HG02610 (cell line): ENCODE measurements around the gene IDI1.

ENCODE experiments used
- ATAC-seq: cut with Tn5 transposase; IDR thresholded peaks from one replicate; pipeline ENCODE4 v1.9.1; 2021; ENCODE audit warnings: mild to moderate bottlenecking, moderate library complexity; ENCODE audit not compliant: unreplicated experiment

IDI1 gene

DNA sequence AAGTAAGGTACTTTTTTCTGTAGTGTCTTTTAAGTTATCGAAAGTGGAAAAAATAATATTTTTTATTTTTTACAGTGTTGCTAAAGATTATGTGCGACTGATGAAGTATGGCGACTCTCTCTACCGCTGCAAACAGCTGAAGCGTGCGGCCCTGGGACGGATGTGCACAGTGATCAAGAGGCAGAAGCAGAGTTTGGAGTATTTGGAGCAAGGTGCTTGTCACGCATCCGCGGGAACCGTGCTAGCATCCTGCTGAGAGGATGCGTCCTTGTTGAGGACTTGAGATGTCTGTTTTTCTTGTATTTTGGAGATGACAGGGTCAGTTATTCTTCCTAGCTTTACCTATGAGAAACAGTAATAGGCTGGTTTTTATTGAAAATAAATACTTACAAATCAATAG, 52.9 kb downstream of the IDI1 start:
- no peak for ATAC-seq

DNA sequence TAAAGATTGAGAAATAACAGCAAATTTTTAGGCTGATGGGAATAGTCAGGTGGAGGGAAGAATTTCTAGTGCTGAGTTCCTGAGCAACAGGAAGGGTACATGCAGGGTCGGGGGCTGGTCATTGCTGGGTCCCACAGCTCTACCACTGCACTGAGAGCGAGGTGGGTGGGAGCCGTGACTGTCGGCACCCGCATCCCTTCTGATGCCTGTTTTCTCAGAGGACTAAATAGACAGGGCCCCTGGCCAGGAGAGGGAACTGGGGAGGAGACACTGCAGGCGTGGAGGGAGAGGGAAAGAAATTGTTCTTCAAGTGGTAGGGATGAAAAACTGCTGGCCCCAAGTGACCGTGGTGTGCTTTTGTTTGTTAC, 53.4 kb downstream of the IDI1 start:
- ATAC-seq: no peak

DNA sequence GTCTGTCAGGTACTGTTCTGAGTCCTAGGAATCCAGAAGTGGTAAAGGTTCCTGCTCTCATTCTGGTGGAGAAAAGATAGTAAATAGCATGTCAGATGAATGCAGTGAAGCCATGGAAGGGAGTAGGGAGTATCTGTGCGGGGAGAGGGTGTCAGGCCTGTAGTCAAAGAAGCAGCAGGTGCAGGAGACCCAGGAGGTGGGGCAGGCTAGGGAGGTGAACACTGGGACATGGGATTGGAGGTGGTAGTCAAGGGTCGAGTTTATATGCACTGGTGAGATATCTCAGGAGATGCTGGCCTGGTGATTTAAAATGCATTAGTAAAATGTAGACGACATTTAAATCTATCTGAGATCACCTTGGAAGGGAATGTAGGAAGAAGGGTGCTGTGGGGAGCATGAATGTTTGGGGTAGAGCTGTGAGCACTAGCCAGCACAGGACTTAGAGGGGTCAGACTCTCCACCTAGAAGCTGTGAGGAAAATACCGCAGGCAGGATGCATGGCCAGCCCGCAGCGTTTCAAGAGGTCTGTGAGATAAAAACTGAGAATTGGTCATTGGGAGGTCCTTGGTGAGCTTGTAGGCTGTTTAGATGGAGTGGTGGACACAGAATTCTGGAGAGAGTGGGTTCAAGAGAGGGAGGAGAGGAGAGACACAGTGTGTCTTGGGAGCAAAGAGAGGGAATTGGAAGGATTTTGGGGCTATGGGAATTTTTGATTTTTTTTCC, 53.9 kb downstream of the IDI1 start:
- ATAC-seq: no peak

DNA sequence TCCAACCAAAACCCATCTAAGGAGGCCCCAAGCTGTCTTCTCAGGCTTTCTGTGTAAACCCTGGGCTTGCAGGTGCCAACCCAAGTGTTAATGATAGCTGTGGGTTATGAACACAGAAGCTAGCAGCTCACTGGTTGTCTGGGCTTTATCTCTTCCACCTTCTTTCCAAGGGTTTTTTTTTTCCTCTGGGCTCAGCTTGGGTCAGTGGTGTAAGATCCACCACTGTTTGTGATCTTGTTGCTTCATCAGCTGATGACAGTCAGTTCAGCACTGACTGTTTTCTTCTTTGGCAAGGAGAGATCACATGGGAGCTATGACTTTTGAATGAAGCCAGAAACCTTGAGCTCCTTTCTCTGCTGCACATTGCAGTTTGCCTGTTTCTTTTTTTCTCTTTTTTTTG, 56.0 kb downstream of the IDI1 start:
- no peak for ATAC-seq

DNA sequence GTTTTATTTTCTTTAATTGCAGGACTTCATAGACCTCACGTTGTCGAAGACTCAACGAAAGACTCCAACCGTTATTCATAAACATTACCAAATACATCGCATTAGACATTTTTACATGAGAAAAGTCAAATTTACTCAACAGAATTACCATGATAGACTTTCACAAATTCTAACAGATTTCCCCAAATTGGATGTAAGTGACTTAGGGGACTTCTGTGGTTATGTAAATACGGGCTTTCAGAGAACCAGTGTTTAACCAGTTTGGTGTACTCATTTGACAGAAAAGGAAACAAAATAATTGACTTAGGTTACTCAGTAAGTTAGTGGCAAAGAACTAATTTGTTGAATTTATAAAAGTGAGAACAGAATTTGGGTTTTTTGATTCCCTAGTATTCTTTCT, 56.5 kb downstream of the IDI1 start:
- no peak for ATAC-seq

DNA sequence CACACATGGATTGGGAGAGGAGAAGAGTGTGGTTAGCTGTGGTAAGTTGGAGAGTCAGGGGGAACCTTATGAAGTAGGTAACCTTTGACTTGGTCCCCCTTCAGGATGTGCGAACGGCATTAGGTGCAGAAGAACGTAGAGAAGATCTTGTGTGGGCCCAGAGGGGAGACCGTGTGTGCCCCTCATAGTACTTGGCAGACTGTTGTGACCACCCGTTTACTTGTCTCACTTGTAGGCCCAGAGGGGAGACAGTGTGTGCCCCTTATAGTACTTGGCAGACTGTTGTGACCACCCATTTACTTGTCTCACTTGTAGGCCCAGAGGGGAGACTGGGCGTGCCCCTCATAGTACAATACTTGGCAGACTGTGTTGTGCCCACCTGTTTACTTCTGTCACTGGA, 58.1 kb downstream of the IDI1 start:
- no peak for ATAC-seq
